BJ (cell line): ENCODE data around the gene HERC2. TPM values are rescaled to one million over a fixed set of nuclear protein-coding genes. Genes with fewer than 3 reads are reported as not detected.

Experiments used
- CTCF ChIA-PET: fragments of 350-600 bp; formaldehyde crosslinking; extraction: SDS; loops from one replicate; lab custom pipeline; 2021; ENCODE audit warnings: antibody characterized with exemption, inconsistent platforms; lab: Yijun Ruan, JAX
- POLR2A ChIA-PET: fragments of 300-600 bp; sonication (Branson Sonifier 250); formaldehyde crosslinking; extraction: SDS; loops from one replicate; lab custom pipeline; 2021; ENCODE audit warnings: antibody characterized with exemption; lab: Charles Lee
- DNase-seq: peaks from one replicate; pipeline ENCODE4 v3.0.0-alpha.2; 2011; ENCODE audit warnings: low read depth
- H3K27me3 ChIP-seq: 2 replicates; pipeline ENCODE4 v1.6.0; 2011; ENCODE audit warnings: low read length; ENCODE audit not compliant: control insufficient read depth, insufficient read depth
- H3K36me3 ChIP-seq: 2 replicates; pipeline ENCODE4 v1.5.1; 2011; ENCODE audit warnings: low read length; ENCODE audit not compliant: control insufficient read depth, insufficient read depth
- H3K4me3 ChIP-seq: 2 replicates; pipeline ENCODE4 v1.5.1; 2011; ENCODE audit warnings: low read depth, mild to moderate bottlenecking, control low read depth, low read length
- CTCF ChIP-seq: IDR thresholded peaks from 2 replicates; pipeline ENCODE4 v1.5.1; 2011; ENCODE audit warnings: low read depth, mild to moderate bottlenecking, control low read depth, inconsistent platforms, low read length, moderate library complexity; ENCODE audit not compliant: insufficient read depth
- polyA plus RNA-seq: library from polyadenylated mRNA; depleted of rRNA; stranded (reverse); fragments of >200 nt; gene quantifications from 2 replicates; pipeline ENCODE4 v1.2.3, GENCODE V29; 2011

The HERC2 gene
- polyA plus RNA-seq, 1 experiment, result 13.1 TPM

- CTCF ChIA-PET, result interaction anchor here (5.7 kb wide), 1 partner anchor 13 kb away, joined by 40 read pairs; no protein-coding TSS in a partner anchor
- no peak for DNase-seq
Observed at GRCh38 chr15:28112101-28112760, 209.7 kb downstream of the HERC2 start.

GRCh38 chr15:28111543-28111942 is 210.4 kb downstream of the HERC2 start:
- Histone ChIP-seq H3K27me3 (no peaks in the 10 kb centered on the region), H3K4me3 (no peak overlapping the region), H3K36me3 (peaks cover 22% of the 10 kb centered on the region)
- CTCF ChIA-PET, result interaction anchor here (5.7 kb wide), 1 partner anchor 13 kb away, joined by 40 read pairs; no protein-coding TSS in a partner anchor
- POLR2A ChIA-PET, result no interaction called here
- DNase-seq, result no peak
- TF ChIP-seq CTCF, result no peak

More at GRCh38 chr15:28112101-28112760, 209.7 kb downstream of the HERC2 start:
- POLR2A ChIA-PET, result no interaction called here
- TF ChIP-seq CTCF, result no peak
- H3K27me3 ChIP-seq, result no peaks in the 10 kb centered on the region
- H3K36me3 ChIP-seq, result peaks cover 28% of the 10 kb centered on the region
- no peak overlapping the region for H3K4me3 ChIP-seq

GRCh38 chr15:28110481-28110881 is 211.5 kb downstream of the HERC2 start:
- Histone ChIP-seq H3K36me3 (peaks cover 19% of the 10 kb centered on the region), H3K27me3 (no peaks in the 10 kb centered on the region), H3K4me3 (no peak overlapping the region)
- CTCF ChIA-PET, result interaction anchor here (1.0 to 2.3 kb wide), 6 partner anchors 9 to 25 kb away, joined by 3 to 8 read pairs (median 4); partner anchors contain the start of gene OCA2
- POLR2A ChIA-PET, result no interaction called here
- no peak for TF ChIP-seq CTCF
- no peak for DNase-seq

- ChIA-PET POLR2A (no interaction called here), CTCF (interaction anchor here (1.0 to 2.3 kb wide), 7 partner anchors 11 to 25 kb away, joined by 3 to 8 read pairs (median 4); partner anchors contain the start of gene OCA2)
- Histone ChIP-seq H3K36me3 (peaks cover 18% of the 10 kb centered on the region), H3K27me3 (no peaks in the 10 kb centered on the region), H3K4me3 (no peak overlapping the region)
- TF ChIP-seq CTCF, result no peak
- DNase-seq, result no peak
Observed at GRCh38 chr15:28109626-28110455, 212.1 kb downstream of the HERC2 start.

- CTCF ChIA-PET, result interaction anchor here (1.1 to 1.9 kb wide), 3 partner anchors 15 to 17 kb away, joined by 3 to 5 read pairs (median 4); no protein-coding TSS in a partner anchor
- Histone ChIP-seq H3K36me3 (peaks cover 3% of the 10 kb centered on the region), H3K4me3 (no peak overlapping the region), H3K27me3 (no peaks in the 10 kb centered on the region)
- DNase-seq, result no peak
- POLR2A ChIA-PET, result no interaction called here
- no peak for TF ChIP-seq CTCF
Observed at GRCh38 chr15:28107904-28108275, 214.1 kb downstream of the HERC2 start.
